ENCODE results near the gene SERPINA5.

Gene SERPINA5, protein sequence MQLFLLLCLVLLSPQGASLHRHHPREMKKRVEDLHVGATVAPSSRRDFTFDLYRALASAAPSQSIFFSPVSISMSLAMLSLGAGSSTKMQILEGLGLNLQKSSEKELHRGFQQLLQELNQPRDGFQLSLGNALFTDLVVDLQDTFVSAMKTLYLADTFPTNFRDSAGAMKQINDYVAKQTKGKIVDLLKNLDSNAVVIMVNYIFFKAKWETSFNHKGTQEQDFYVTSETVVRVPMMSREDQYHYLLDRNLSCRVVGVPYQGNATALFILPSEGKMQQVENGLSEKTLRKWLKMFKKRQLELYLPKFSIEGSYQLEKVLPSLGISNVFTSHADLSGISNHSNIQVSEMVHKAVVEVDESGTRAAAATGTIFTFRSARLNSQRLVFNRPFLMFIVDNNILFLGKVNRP

DNA sequence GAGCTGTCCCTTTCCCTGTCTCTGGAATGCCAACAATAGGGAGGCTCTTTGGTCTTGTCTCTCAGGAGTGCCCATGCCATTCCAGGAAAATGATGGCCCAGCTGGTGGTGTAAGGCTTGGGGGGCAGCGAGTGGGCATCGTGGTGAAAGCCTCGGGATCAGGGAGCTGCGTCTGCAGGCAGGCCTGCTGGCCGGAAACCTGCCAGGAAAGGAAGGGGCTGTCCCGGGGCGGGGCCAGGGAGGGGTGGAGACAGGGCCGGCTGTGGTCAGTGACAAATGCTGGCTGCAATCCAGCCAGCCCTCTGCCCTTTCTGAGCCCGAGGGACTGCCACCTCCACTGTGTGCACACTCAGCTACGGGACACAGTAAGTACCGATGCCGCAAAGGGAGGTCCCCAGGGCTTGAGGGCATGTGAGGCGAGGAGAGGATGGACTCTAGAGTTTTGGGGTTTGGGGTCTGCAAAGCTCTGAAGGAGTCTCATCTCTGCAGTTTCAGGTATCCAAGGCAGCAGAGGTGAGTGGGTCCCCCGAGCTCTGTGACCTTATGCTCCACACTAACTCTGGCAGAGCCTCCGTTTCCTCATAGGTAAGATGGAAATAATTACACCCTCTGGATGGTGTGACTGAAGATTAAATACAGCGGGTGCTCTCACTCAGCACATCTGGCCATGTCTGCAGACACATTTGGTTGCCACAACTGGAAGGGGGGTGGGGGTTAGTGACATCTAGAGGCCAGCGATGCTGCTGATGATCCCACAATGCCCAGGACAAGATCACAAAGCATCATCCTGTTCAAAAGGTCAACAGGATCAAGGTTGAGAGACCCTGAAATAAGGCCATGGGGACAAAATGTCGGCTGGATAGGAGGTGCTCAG is at the start of gene SERPINA5:
Gene SERPINA5, plus strand, starts transcription at position 300 of the 873 bp plus-strand sequence. CDS start 5,937 bp downstream, outside the sequence.
- no peak for DNase-seq (ENCODE audit: low read depth, low spot score)
- ChIA-PET CTCF (interaction anchor here (1.1 kb wide), 1 partner anchor 33 kb away, joined by 3 read pairs; no protein-coding TSS in a partner anchor), POLR2A (no interaction called here)
- TF ChIP-seq, protein P1, sequence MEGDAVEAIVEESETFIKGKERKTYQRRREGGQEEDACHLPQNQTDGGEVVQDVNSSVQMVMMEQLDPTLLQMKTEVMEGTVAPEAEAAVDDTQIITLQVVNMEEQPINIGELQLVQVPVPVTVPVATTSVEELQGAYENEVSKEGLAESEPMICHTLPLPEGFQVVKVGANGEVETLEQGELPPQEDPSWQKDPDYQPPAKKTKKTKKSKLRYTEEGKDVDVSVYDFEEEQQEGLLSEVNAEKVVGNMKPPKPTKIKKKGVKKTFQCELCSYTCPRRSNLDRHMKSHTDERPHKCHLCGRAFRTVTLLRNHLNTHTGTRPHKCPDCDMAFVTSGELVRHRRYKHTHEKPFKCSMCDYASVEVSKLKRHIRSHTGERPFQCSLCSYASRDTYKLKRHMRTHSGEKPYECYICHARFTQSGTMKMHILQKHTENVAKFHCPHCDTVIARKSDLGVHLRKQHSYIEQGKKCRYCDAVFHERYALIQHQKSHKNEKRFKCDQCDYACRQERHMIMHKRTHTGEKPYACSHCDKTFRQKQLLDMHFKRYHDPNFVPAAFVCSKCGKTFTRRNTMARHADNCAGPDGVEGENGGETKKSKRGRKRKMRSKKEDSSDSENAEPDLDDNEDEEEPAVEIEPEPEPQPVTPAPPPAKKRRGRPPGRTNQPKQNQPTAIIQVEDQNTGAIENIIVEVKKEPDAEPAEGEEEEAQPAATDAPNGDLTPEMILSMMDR (IDR thresholded peaks at IDR 0.05; ENCODE audit: insufficient read depth, low read length, missing control alignments), result no peak
- H3K4me3 ChIP-seq (ENCODE audit: low read depth, low read length), result no peak within 1 kb of the TSS

DNA sequence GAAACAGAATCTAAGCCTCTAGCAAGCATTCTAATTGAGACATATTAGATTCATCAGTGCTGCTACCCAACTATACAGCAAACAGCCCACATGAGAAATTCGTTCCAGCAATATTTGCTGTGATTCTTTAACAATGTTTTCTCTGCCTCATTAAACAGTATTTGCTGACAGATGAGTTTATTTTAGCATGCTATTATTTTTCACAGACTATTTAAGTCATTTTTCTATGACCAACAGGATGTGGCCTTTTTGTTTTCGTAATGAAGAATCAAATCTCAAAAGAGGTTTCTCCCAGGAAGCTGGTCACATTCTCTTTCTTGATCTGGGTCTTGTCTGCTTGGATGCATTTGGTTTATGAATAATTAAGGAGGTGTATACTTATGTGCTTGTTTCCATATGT is 48.8 kb upstream of the SERPINA5 start:
- no peak overlapping the region for H3K4me3 ChIP-seq (ENCODE audit: low read depth, low read length)
- DNase-seq (ENCODE audit: low read depth, low spot score), result no peak
- CTCF ChIA-PET, result interaction anchor here (0.7 to 11.6 kb wide), 5 partner anchors 16 to 110 kb away, joined by 3 to 111 read pairs (median 5); no protein-coding TSS in a partner anchor
- TF ChIP-seq, protein P1 (IDR thresholded peaks at IDR 0.05; ENCODE audit: insufficient read depth, low read length, missing control alignments), result no peak
- POLR2A ChIA-PET, result no interaction called here

DNA sequence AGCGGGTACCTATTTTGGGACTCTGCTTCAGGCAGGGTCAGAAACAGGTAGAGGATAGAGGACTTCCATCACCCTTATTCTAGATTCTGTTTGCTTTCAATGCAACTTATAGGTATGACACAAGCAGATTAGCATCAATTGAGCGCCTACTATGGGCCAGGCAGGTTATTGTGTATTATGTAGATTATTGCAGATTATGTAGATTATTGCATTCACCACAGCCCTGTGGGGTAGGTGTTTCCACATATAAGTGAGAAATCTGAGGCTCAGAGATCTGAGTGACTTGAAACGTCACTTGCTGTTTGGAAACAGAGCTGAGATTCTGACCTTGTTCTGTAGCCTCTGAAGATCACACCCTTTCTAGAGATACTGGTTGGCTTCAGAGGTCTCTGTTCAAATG is 45.7 kb upstream of the SERPINA5 start:
- no peak for DNase-seq (ENCODE audit: low read depth, low spot score)
- ChIA-PET POLR2A (no interaction called here), CTCF (interaction anchor here (11.6 kb wide), 1 partner anchor 16 kb away, joined by 111 read pairs; no protein-coding TSS in a partner anchor)
- H3K4me3 ChIP-seq (ENCODE audit: low read depth, low read length), result no peak overlapping the region
- TF ChIP-seq, protein P1 (IDR thresholded peaks at IDR 0.05; ENCODE audit: insufficient read depth, low read length, missing control alignments), result no peak

DNA sequence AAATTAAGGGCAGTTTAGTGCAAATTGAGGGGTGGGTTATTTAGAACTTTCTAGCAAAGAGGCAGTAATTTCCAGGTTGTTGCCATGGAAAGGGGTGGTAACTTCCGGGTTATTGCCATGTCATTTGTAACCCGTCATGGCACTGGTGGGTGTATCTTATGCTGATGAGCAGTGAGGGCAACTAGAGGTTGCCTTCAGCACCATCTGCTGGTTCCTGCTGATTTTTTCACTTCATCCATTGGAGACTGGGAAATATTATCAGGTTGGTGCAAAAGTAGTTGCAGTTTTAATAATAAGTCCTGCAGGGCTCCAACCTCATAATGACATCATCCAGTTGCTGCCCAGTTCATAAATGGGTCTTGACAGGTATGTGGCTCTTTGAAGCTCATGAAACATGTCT is 44.4 kb upstream of the SERPINA5 start:
- ChIA-PET CTCF (interaction anchor here (1.6 to 11.6 kb wide), 2 partner anchors 15 to 404 kb away, joined by 4 to 111 read pairs; no protein-coding TSS in a partner anchor), POLR2A (no interaction called here)
- TF ChIP-seq, protein P1 (IDR thresholded peaks at IDR 0.05; ENCODE audit: insufficient read depth, low read length, missing control alignments), result no peak
- H3K4me3 ChIP-seq (ENCODE audit: low read depth, low read length), result no peak overlapping the region
- no peak for DNase-seq (ENCODE audit: low read depth, low spot score)

DNA sequence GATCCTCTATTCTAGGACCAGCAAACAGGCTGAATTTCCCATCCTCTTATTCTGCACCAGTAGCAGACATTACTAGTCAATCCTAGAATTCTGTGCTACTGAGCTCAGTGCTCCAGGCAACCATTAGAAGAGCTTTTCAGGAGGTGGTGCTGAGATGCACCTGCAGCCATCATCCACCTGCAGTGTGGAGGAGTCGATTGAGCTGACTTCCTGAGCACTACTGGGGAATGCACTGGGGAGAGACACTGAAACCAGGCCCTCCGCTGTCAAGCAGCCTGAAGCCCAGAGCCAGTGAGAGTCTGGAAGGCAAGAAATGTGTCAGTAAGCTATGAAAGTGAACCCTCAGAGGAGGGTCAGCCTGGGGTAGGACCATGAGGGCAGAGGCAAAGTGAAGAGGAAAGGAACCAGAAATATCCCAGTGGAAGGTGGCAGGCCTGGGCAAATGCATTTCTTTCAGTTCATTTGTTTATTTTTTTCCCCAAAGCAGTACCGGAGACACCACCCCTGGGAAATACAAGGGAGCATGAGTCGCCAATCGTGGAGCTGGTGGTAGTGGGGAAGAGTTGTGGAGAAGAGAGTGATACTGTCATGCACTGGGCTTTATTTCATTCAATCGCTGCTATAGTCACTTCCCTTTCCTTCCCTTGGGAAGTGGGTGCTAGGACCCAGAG is 43.0 kb upstream of the SERPINA5 start:
- ChIA-PET CTCF (interaction anchor here (0.6 to 11.6 kb wide), 5 partner anchors 13 to 1861 kb away, joined by 3 to 111 read pairs (median 10); no protein-coding TSS in a partner anchor), POLR2A (no interaction called here)
- DNase-seq (ENCODE audit: low read depth, low spot score), result no peak
- TF ChIP-seq, protein P1 (IDR thresholded peaks at IDR 0.05; ENCODE audit: insufficient read depth, low read length, missing control alignments), result no peak
- no peak overlapping the region for H3K4me3 ChIP-seq (ENCODE audit: low read depth, low read length)

Measured in AG04449 (cell line).